Measurements from ENCODE around the gene SVOP.
"Not testable (repeated sequence)": the region's sequence is repeated elsewhere in the genome, so short reads cannot be mapped to it uniquely, and the experiment has no call there.

SVOP gene

DNA sequence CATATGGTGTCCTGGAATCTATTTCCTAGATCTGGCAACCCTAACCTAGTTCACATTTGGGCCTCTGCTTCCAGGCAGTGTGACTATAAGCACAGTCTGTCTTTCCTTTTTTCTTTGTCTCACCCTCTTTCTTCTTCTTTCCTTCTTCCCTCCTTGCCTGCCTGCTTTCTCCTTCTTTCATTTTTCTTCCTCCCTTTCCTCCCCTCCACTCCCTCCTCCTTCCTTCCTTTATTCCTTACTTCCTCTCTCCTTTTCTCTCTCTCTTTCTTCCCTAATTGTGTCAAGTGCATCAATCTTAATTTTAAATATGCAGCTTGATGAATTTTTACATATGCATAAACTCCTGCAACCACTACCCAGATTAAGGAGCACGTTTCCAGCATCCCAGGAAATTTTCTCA, 145.6 kb downstream of the SVOP start:
- Histone ChIP-seq H3K79me1 (ENCODE audit: low read length) (no peaks in the 10 kb centered on the region), H3K4ac (ENCODE audit: low read depth, low read length) (no peak overlapping the region), H3K4me2 (ENCODE audit: low read length) (no peak overlapping the region), H3K9ac (ENCODE audit: low read length) (no peak overlapping the region), H2BK5ac (ENCODE audit: low read depth, low read length, poor library complexity) (no peak overlapping the region), H4K91ac (ENCODE audit: low read depth, low read length) (no peak overlapping the region), H2BK120ac (ENCODE audit: insufficient read depth, low read length, poor library complexity) (no peak overlapping the region), H3K18ac (ENCODE audit: low read length) (no peak overlapping the region), H3K27ac (ENCODE audit: low read depth, low read length) (no peak overlapping the region), H3K36me3 (ENCODE audit: control insufficient read depth in 1 of 2, insufficient read depth in 2 of 2, low read length in 2 of 2) (no peaks in the 10 kb centered on the region), H4K12ac (ENCODE audit: low read depth, low read length) (no peak overlapping the region), H3K14ac (ENCODE audit: low read length) (no peak overlapping the region), H3K4me1 (ENCODE audit: control insufficient read depth in 1 of 2, insufficient read depth in 2 of 2, low read length in 2 of 2) (peaks cover 0 to 4% of the 10 kb centered on the region in 2 experiments), H3K23ac (ENCODE audit: low read length) (no peak overlapping the region), H3K27me3 (ENCODE audit: insufficient read depth, low read length) (no peaks in the 10 kb centered on the region), H4K8ac (ENCODE audit: low read depth, low read length) (no peak overlapping the region), H3K9me3 (ENCODE audit: insufficient read depth, low read depth, low read length) (no peaks in the 10 kb centered on the region), H2AFZ (ENCODE audit: insufficient read depth, low read length, poor library complexity) (no peak overlapping the region), H3K4me3 (ENCODE audit: low read depth, low read length) (no peak overlapping the region), H2BK12ac (ENCODE audit: low read length) (no peak overlapping the region), H3K79me2 (ENCODE audit: control insufficient read depth, insufficient read depth, low read length, poor library complexity) (no peaks in the 10 kb centered on the region), H2AK5ac (ENCODE audit: low read length) (no peak overlapping the region)
- WGBS (ENCODE audit: extremely low coverage, insufficient coverage, insufficient read length), result no CpG with 5 or more reads among the region's 1 CpG
- DNase-seq, result no peak

DNA sequence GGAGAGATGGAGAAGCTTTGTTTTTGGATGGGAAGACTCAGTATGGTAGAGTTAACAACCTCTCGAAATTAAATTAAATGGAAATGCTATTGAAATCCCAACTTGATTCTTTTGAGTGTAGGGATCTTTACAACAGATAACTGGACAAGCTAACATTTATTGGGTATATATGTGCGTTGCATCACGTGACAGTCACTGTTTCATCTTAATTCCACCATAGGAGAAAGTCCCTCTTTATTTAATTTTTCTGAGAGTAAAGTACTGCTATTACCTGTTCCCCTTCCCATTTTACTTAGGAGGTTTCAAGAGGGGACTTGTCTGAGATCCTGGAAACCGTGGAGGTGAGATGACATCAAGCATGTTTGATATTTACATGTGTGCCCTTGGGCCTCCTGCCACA, 152.1 kb downstream of the SVOP start:
- H3K9me3 ChIP-seq (ENCODE audit: insufficient read depth, low read depth, low read length), result no peaks in the 10 kb centered on the region
- no CpG with 5 or more reads among the region's 4 CpGs for WGBS (ENCODE audit: extremely low coverage, insufficient coverage, insufficient read length)
- H2BK12ac ChIP-seq (ENCODE audit: low read length), result no peak overlapping the region
- H3K9ac ChIP-seq (ENCODE audit: low read length), result no peak overlapping the region
- H3K4me1 ChIP-seq (ENCODE audit: control insufficient read depth in 1 of 2, insufficient read depth in 2 of 2, low read length in 2 of 2), result no peaks in the 10 kb centered on the region
- H2AFZ ChIP-seq (ENCODE audit: insufficient read depth, low read length, poor library complexity), result no peak overlapping the region
- H3K79me1 ChIP-seq (ENCODE audit: low read length), result no peaks in the 10 kb centered on the region
- H3K79me2 ChIP-seq (ENCODE audit: control insufficient read depth, insufficient read depth, low read length, poor library complexity), result no peaks in the 10 kb centered on the region
- H3K23ac ChIP-seq (ENCODE audit: low read length), result no peak overlapping the region
- no peak overlapping the region for H3K4ac ChIP-seq (ENCODE audit: low read depth, low read length)
- no peak overlapping the region for H2BK120ac ChIP-seq (ENCODE audit: insufficient read depth, low read length, poor library complexity)
- no peaks in the 10 kb centered on the region for H3K36me3 ChIP-seq (ENCODE audit: control insufficient read depth in 1 of 2, insufficient read depth in 2 of 2, low read length in 2 of 2)
- H2BK5ac ChIP-seq (ENCODE audit: low read depth, low read length, poor library complexity), result no peak overlapping the region
- no peak overlapping the region for H3K4me3 ChIP-seq (ENCODE audit: low read depth, low read length)
- H4K12ac ChIP-seq (ENCODE audit: low read depth, low read length), result no peak overlapping the region
- H4K8ac ChIP-seq (ENCODE audit: low read depth, low read length), result no peak overlapping the region
- no peak overlapping the region for H3K14ac ChIP-seq (ENCODE audit: low read length)
- no peaks in the 10 kb centered on the region for H3K27me3 ChIP-seq (ENCODE audit: insufficient read depth, low read length)
- H3K18ac ChIP-seq (ENCODE audit: low read length), result no peak overlapping the region
- no peak overlapping the region for H3K27ac ChIP-seq (ENCODE audit: low read depth, low read length)
- DNase-seq, result no peak
- H2AK5ac ChIP-seq (ENCODE audit: low read length), result no peak overlapping the region
- no peak overlapping the region for H4K91ac ChIP-seq (ENCODE audit: low read depth, low read length)
- H3K4me2 ChIP-seq (ENCODE audit: low read length), result no peak overlapping the region

DNA sequence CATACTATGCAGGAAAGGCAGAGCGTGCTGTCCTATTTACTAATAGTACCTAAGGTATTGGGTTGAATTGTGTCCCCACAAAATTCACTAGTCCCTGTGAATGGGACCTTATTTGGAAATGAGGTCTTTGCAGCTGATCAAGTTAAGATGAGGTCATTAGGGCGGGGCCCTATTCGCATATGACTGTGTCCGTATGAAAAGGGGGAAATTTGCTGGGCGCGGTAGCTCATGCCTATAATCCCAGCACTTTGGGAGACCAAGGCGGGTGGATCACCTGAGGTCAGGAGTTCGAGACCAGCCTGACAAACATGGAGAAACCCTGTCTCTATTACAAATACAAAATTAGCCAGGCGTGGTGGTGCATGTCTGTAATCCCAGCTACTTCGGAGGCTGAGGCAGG, 154.8 kb downstream of the SVOP start:
- not testable (repeated sequence) for H2AFZ ChIP-seq (ENCODE audit: insufficient read depth, low read length, poor library complexity); H2BK5ac ChIP-seq (ENCODE audit: low read depth, low read length, poor library complexity); DNase-seq; H3K4me3 ChIP-seq (ENCODE audit: low read depth, low read length); H3K23ac ChIP-seq (ENCODE audit: low read length); H3K9ac ChIP-seq (ENCODE audit: low read length); H3K4me1 ChIP-seq (ENCODE audit: control insufficient read depth in 1 of 2, insufficient read depth in 2 of 2, low read length in 2 of 2); H4K8ac ChIP-seq (ENCODE audit: low read depth, low read length); H3K27ac ChIP-seq (ENCODE audit: low read depth, low read length); H4K12ac ChIP-seq (ENCODE audit: low read depth, low read length); H2BK12ac ChIP-seq (ENCODE audit: low read length); H2AK5ac ChIP-seq (ENCODE audit: low read length); H3K4ac ChIP-seq (ENCODE audit: low read depth, low read length); H3K79me1 ChIP-seq (ENCODE audit: low read length); H4K91ac ChIP-seq (ENCODE audit: low read depth, low read length); H3K18ac ChIP-seq (ENCODE audit: low read length); H3K36me3 ChIP-seq (ENCODE audit: control insufficient read depth in 1 of 2, insufficient read depth in 2 of 2, low read length in 2 of 2); H3K4me2 ChIP-seq (ENCODE audit: low read length); H2BK120ac ChIP-seq (ENCODE audit: insufficient read depth, low read length, poor library complexity); H3K14ac ChIP-seq (ENCODE audit: low read length); H3K9me3 ChIP-seq (ENCODE audit: insufficient read depth, low read depth, low read length); H3K27me3 ChIP-seq (ENCODE audit: insufficient read depth, low read length); H3K79me2 ChIP-seq (ENCODE audit: control insufficient read depth, insufficient read depth, low read length, poor library complexity)
- WGBS (ENCODE audit: extremely low coverage, insufficient coverage, insufficient read length), result no CpG with 5 or more reads among the region's 10 CpGs

DNA sequence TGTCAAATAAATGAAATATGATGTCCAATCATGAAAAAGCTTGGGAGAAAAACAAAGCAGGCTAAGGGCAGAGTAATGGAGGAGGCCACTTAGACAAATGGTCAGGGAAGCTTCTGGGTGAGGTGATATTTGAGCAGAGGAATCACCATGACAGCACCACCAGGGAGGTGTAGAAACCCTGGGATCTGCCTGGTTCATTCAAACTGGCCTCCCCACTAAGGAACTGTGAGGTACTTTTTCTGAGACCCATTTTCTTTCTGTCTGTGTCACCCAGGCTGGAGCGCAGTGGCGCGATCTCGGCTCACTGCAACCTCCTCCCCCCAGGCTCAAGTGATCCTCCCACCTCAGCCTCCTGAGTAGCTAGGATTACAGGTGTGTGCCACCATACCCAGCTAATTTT, 155.7 kb downstream of the SVOP start:
- no peak overlapping the region for H2AK5ac ChIP-seq (ENCODE audit: low read length)
- H2AFZ ChIP-seq (ENCODE audit: insufficient read depth, low read length, poor library complexity), result no peak overlapping the region
- no peak for DNase-seq
- H4K8ac ChIP-seq (ENCODE audit: low read depth, low read length), result no peak overlapping the region
- peaks cover 1% of the 10 kb centered on the region for H3K9me3 ChIP-seq (ENCODE audit: insufficient read depth, low read depth, low read length)
- H4K12ac ChIP-seq (ENCODE audit: low read depth, low read length), result no peak overlapping the region
- no peak overlapping the region for H3K4me2 ChIP-seq (ENCODE audit: low read length)
- H2BK5ac ChIP-seq (ENCODE audit: low read depth, low read length, poor library complexity), result no peak overlapping the region
- H2BK120ac ChIP-seq (ENCODE audit: insufficient read depth, low read length, poor library complexity), result no peak overlapping the region
- H3K23ac ChIP-seq (ENCODE audit: low read length), result no peak overlapping the region
- H3K4me1 ChIP-seq (ENCODE audit: control insufficient read depth in 1 of 2, insufficient read depth in 2 of 2, low read length in 2 of 2), result no peaks in the 10 kb centered on the region
- H3K14ac ChIP-seq (ENCODE audit: low read length), result no peak overlapping the region
- H3K4me3 ChIP-seq (ENCODE audit: low read depth, low read length), result no peak overlapping the region
- H3K79me2 ChIP-seq (ENCODE audit: control insufficient read depth, insufficient read depth, low read length, poor library complexity), result no peaks in the 10 kb centered on the region
- H3K9ac ChIP-seq (ENCODE audit: low read length), result no peak overlapping the region
- H4K91ac ChIP-seq (ENCODE audit: low read depth, low read length), result no peak overlapping the region
- no peaks in the 10 kb centered on the region for H3K36me3 ChIP-seq (ENCODE audit: control insufficient read depth in 1 of 2, insufficient read depth in 2 of 2, low read length in 2 of 2)
- no peak overlapping the region for H3K4ac ChIP-seq (ENCODE audit: low read depth, low read length)
- no peaks in the 10 kb centered on the region for H3K27me3 ChIP-seq (ENCODE audit: insufficient read depth, low read length)
- H2BK12ac ChIP-seq (ENCODE audit: low read length), result no peak overlapping the region
- H3K27ac ChIP-seq (ENCODE audit: low read depth, low read length), result no peak overlapping the region
- WGBS (ENCODE audit: extremely low coverage, insufficient coverage, insufficient read length), result no CpG with 5 or more reads among the region's 4 CpGs
- no peaks in the 10 kb centered on the region for H3K79me1 ChIP-seq (ENCODE audit: low read length)
- H3K18ac ChIP-seq (ENCODE audit: low read length), result no peak overlapping the region
